SKM-1 (cell line): Measurements from ENCODE around the gene LARP1.
A peak's percentile ranks its signal among the peaks of the same experiment; 100 is the strongest.
"Not testable (repeated sequence)": the region's sequence is repeated elsewhere in the genome, so short reads cannot be mapped to it uniquely, and the experiment has no call there.

Experiments used
- DNase-seq: peaks from one replicate; lab custom pipeline; 2025; ENCODE audit not compliant: unreplicated experiment; lab: John Stamatoyannopoulos, UW

Gene LARP1

DNA sequence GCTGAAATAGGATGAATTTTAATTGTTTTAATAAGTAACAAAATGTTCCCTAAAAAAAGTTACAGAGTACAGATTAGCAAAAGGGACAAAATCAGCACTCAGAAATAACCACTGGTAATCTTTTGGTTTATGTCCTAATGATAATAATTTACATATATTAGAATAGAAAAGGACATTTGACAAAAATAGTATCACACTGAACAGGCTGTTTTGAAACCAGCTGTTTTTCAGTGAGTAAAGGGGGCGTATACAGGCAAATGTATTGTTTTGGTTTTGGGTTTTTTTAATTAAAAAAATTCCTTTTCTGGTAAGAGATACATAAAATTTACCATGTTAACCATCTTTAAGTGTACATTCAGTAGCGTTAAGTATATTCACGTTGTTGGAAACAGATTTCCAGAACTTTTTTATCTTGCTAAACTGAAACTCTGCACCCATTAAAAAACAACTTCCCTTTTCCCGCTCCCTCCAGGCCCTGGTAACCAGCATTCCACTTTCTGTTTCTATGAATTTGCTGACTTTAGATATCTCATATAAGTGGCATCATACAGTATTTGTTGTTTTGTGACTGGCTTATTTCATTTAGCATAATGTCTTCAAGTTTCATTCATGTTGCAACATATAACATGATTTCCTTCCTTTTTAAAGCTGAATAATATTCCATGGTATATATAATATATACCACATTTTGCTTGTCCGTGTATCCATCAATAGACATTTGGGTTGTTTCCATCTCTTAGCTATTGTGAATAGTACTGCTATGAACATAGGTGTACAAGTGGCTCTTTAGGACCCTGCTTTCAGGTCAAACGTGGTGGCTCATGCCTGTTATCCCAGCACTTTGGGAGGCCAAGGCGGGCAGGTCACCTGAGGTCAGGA is 20.6 kb upstream of the LARP1 start:
- no peak for DNase-seq

DNA sequence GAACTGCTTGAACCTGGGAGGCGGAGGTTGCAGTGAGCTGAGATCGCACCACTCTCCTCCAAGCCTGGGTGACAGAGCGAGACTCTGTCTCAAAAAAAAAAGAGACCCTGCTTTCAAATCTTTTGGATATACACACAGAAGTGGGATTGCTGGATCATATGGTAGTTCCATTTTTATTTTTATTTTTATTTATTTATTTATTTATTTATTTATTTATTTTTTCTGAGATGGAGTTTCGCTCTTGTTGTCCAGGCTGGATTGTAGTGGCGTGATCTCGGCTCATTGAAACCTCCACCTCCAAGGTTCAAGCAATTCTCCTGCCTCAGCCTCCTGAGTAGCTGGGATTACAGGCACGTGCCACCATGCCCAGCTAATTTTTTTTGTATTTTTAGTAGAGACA is 19.8 kb upstream of the LARP1 start:
- not testable (repeated sequence) for DNase-seq

- not testable (repeated sequence) for DNase-seq
Observed at GRCh38 chr5:154736372-154736771, 18.8 kb upstream of the LARP1 start.

DNA sequence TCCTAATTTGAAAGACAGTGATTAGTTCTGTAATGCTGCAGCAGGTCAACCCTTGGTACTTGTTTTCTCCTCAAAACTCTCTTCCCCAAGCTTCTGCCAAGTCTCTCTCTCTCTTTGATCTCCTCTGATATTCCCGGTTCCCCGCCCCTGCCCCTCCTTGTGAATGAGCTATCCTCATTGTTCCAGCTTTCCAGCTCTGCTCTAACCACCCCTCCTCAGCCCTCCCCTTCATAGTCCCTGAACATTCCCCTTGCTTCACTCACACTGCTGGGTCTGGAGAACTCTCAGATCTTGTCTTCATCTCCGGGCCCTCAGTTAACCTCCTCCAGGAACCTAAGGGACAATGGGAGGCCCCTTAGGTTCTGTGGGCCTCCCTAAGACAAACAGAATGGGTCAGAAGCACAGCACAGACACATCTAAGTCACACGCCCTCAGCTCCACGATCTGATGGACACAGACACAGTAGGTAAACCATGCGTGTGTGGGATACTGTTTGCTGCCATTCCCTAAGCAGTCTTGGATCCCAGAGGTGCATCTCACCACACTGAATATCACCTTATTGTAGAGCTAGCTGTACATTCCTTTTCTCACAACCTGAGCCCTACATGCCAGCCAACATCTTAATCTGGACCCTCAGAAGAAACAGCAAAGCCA is 17.4 kb upstream of the LARP1 start:
- no peak for DNase-seq

- DNase-seq, result no peak
Observed at GRCh38 chr5:154740483-154740882, 14.7 kb upstream of the LARP1 start.

DNA sequence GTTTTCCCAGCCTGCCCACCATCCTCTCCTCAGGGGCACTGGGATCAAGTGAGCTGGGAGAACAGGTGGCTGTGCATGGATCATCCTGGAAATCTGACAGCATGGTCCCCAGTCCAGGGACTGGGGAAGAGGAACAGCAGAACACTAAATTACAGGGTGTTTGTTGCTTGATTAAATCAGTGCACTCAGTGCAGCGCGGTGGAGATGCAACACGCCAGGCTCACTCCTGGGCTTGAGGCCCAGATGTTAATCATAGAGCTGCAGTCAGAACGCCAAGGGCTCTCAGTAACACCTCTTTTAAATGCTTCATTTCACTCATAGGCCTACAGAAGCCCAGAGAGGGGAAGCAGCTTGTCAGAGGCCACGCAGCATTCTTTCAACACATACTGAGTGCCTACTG is 14.2 kb upstream of the LARP1 start:
- DNase-seq, result no peak

DNA sequence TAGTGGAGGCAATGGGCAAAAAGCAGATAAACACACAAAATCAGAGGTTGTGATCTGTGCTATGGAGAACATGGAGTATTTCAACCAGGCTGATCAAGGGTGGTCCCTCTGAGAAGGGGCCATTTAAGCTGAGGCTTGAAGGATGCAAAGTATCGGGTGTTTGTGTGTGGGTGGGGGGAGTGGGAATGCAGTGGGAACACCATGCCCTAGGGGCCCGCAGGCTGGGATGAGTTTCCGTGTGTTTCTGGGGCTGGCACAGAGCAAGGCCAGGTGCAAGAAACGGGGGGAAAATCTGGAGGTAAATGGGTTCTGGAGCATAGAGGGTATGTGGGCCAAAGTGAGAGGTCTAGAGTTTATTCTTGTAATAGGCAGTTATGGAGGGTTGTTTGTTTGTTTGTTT is 13.8 kb upstream of the LARP1 start:
- no peak for DNase-seq

DNA sequence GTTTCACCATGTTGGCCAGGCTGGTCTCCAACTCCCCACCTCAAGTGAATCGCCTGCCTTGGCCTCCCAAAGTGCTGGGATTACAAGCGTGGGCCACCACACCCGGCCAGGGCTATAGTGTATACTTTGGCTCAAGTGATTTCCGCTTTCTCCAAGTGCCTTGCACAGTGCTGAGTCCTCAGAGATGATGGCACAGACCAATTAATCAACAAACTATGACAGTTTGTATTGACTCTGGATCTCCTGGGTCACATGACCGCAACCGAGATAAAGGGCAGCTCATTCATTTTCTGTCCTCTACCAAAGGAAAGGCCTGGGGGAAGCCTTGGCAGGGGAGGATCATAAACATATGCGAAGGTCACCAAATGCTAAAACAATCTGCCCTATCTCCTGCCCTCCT is 11.4 kb upstream of the LARP1 start:
- DNase-seq, result no peak

- no peak for DNase-seq
Observed at GRCh38 chr5:154745349-154745748, 9.8 kb upstream of the LARP1 start.

- DNase-seq, result no peak
Observed at GRCh38 chr5:154749491-154749890, 5.7 kb upstream of the LARP1 start.

- DNase-seq, result not testable (repeated sequence)
Observed at GRCh38 chr5:154750641-154751040, 4.5 kb upstream of the LARP1 start.

DNA sequence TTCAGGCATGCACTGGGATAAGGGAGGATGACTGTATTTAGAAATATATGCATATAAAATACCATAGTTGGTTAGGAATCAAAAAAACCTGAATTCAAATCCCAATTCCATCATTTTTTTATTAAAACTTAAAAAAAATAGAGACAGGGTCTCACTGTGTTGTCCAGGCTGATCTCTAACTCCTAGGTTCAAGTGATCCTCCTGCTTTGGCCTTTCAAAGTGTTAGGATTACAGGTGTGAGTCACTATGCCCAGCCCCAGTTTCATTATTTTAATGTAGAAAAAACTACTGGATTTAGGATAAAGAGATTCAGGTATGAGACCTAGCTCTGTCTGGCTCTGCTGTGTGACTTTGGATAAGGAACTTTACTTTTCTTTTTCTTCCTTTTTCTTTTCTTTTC is 3.3 kb upstream of the LARP1 start:
- no peak for DNase-seq

DNA sequence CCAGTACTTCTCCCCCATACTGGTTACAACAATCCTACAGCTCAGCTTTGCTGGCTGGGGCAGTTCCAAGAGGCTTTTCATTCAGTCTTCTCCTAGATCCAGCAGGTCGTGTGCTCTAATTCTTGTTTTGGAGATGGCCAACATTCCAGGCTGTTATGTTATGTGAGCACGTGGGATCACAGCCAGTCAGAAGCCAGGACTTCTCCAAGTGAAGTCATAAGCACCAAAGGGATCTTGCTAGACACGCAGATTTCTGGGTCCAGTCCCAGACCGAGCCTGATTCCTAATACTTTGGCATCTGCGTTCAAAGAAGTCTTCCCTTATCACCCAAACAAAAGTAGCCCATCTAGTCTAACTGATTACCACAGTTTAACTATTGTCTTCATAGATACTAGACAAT is 1.4 kb upstream of the LARP1 start:
- no peak for DNase-seq

- peak; percentile 97 for DNase-seq
Observed at GRCh38 chr5:154754460-154755360, 467 bp upstream of the LARP1 start.

GRCh38 chr5:154756009-154756867 is 1.1 kb downstream of the LARP1 start:
- no peak for DNase-seq

DNA sequence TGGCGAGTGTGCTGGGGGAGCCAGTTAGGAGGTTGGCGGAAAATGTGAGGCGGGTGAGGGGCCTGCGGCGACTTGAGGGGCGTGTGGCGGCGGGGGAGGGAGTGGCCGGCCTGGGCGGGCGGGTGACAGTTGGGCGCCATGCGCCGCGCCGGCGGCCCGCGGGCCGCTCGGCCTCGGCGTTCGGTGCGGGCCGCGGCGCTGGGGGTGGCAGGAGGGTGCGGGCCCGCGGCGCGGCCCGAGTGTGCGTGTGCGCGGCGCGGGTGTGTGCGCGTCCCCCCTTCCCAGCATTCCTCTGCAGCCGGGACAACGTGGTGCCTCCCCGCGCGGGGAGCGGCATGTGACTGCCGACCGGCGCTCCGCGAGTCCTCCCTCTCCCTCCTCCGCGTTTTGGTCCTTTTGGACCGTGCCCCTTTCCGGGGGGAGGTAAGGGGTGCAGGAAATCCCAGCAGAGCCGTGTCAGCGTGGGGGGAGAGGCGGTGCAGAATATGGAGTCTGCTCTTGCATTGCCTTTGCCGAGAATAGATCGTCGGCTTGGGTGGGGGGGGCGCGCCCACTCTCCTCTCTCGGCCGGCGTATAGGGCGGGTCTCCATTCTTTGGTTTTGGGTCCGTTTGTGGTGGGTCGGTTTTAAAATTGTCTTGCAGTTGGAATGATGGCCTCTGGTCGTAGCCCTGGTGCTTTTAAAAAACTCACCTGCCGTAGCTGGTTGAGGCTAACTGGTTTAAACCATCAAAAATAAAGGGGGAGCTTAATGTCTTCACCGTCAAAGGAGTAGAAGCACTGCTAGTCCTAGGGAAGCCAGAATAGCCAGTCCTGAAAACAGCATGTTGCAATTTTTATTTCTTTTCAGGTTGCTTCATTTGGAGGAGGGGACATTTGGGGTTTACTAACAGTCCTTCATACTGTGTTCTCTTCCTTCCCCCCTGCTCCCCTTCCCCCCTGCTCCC is 2.0 kb downstream of the LARP1 start:
- peak; percentile 30 for DNase-seq

DNA sequence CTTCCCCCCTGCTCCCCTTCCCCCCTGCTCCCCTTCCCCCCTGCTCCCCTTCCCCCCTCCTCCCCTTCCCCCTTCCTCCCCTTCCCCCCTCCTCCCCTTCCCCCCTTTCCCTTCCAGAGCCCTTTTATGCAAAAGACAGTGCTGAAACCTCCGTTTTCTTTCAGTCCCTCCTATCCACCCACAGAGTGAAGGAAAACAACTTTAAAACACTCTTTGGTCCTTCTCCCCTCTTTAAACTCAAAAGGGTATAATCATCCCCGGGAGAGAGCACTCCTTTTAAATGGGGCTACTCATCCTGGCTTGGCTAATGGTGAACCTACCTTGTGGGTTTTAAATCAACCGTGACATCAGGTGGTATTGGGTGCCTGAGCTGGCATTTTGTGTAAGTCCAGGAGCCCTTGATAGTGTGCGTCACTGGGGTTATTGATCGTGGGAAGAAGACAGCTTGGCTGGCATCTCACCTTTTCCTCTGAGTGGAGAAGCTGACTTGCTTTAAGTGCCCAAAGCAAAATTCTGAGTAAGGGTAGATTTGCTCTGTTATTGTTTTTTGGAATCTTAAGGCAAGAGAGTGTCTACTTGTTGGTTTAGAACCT is 2.7 kb downstream of the LARP1 start:
- DNase-seq, result no peak

- no peak for DNase-seq
Observed at GRCh38 chr5:154758493-154758892, 3.3 kb downstream of the LARP1 start.

DNA sequence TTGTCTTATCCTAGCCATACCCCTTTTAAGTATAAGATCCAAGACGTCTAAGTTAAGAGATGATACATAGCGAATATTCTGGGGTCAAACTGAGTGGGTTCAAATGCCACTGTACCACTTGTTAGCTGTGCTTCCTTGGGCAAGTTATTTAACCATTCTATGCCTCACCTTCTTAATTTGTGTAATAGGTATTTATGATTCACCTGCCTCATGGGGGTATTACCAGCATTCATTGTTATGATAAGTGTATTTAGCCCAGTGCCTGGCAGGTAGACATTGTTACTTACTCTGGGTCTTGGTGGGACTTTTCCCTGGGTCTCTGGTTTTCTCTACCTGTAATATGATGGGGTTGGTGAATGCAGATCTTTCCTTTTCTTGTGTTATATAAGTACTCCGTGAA is 3.8 kb downstream of the LARP1 start:
- DNase-seq, result no peak
